ENCODE data around the gene VGLL4. TPM values are rescaled to one million over a fixed set of nuclear protein-coding genes. Genes with fewer than 3 reads are reported as not detected.

VGLL4 gene
- total RNA-seq, 1 experiment from 2014 or later, result 26.9 TPM

- POLR2A ChIA-PET, result no interaction called here
- no peak for DNase-seq (ENCODE audit: low read depth, low spot score)
- Histone ChIP-seq H3K9ac (ENCODE audit: low read length) (no peak overlapping the region), H3K27ac (ENCODE audit: low read depth, low read length) (no peak overlapping the region), H4K20me1 (ENCODE audit: insufficient read depth) (no peaks in the 10 kb centered on the region), H3K4me3 (replicated peaks in 1 of 2; ENCODE audit: low read depth in 1 of 2, low read length in 2 of 2) (no peak overlapping the region), H3K9me3 (ENCODE audit: control insufficient read depth in 1 of 2, insufficient read depth in 1 of 2, low read depth in 1 of 2, low read length in 2 of 2) (no peaks in the 10 kb centered on the region), H3K9me2 (ENCODE audit: insufficient read depth) (no peaks in the 10 kb centered on the region), H3K27me3 (ENCODE audit: insufficient read depth, low read length) (no peaks in the 10 kb centered on the region), H3K4me2 (ENCODE audit: low read length) (no peak overlapping the region), H3K79me2 (ENCODE audit: insufficient read depth, low read length) (no peaks in the 10 kb centered on the region; the same call in 1 of the 2 replicates), H3K4me1 (ENCODE audit: control insufficient read depth in 1 of 2, insufficient read depth in 2 of 2, low read length in 2 of 2) (peaks cover 30 to 45% of the 10 kb centered on the region in 2 experiments), H2AFZ (ENCODE audit: low read depth, low read length, poor library complexity, severe bottlenecking) (no peak overlapping the region), H3K36me3 (ENCODE audit: control insufficient read depth in 1 of 2, insufficient read depth in 2 of 2, low read length in 2 of 2) (no peaks in the 10 kb centered on the region)
- BruUV-seq (replicated peaks), result no TSS peak
- TF ChIP-seq SRF (IDR thresholded peaks at IDR 0.05; ENCODE audit: low read depth) (no peak), POLR2AphosphoS5 (IDR thresholded peaks at IDR 0.05; ENCODE audit: low read depth, low read length) (no peak), ZFX (IDR thresholded peaks at IDR 0.05) (no peak), CEBPB (IDR thresholded peaks at IDR 0.05; ENCODE audit: low read depth) (no peak), POLR2A (IDR thresholded peaks at IDR 0.05; ENCODE audit: borderline replicate concordance, extremely low read depth, insufficient read depth, insufficient read length) (no peak), EZH2 (IDR thresholded peaks at IDR 0.05) (no peak), EGR1 (IDR thresholded peaks at IDR 0.05; ENCODE audit: low read depth) (no peak), ZBTB33 (IDR thresholded peaks at IDR 0.05; ENCODE audit: extremely low read depth, insufficient replicate concordance, low read length) (no peak), RAD21 (IDR thresholded peaks at IDR 0.05; ENCODE audit: low read depth) (no peak), REST (IDR thresholded peaks at IDR 0.05; ENCODE audit: low read depth) (no peak)
- RAD21 ChIA-PET (ENCODE audit: low non-redundant PET in 1 of 2, low total read pairs in 2 of 2, uncharacterized antibody in 2 of 2, unreplicated experiment in 2 of 2), result no interaction called here
- intact Hi-C loops (cut with micrococcal nuclease), result no loop called here
- CTCF ChIA-PET, result no interaction called here
- ATAC-seq, result no peak
Observed at GRCh38 chr3:11566478-11566877, 77.2 kb downstream of the VGLL4 start.
